Nephron (organoid): ENCODE data around the gene STUM.
"Not testable (repeated sequence)": the region's sequence is repeated elsewhere in the genome, so short reads cannot be mapped to it uniquely, and the experiment has no call there.

Experiments
- H3K27ac Mint-ChIP-seq, 3 experiments: 2 replicates each; pipeline ENCODE4 v1.8.0; 2020; ENCODE audit warnings: mixed read lengths in 3 of 3, mild to moderate bottlenecking in 2 of 3, moderate library complexity in 1 of 3
- H3K27me3 Mint-ChIP-seq: 2 replicates; pipeline ENCODE4 v1.8.0; 2021; ENCODE audit warnings: low read depth, mild to moderate bottlenecking, moderate library complexity, mixed read lengths
- H3K36me3 Mint-ChIP-seq: 2 replicates; pipeline ENCODE4 v1.8.0; 2020; ENCODE audit warnings: low read depth, mixed read lengths
- H3K4me1 Mint-ChIP-seq: 2 replicates; pipeline ENCODE4 v1.8.0; 2020; ENCODE audit warnings: mixed read lengths
- H3K4me3 Mint-ChIP-seq, 3 experiments: 2 replicates each; pipeline ENCODE4 v1.8.0; 2020; ENCODE audit warnings: mild to moderate bottlenecking in 3 of 3, mixed read lengths in 3 of 3, moderate library complexity in 2 of 3
- H3K9me3 Mint-ChIP-seq: 2 replicates; pipeline ENCODE4 v1.8.0; 2020; ENCODE audit warnings: mixed read lengths
- TF ChIP-seq, protein P1 (sequence below), 3 experiments: fragments of 200-600 bp; sonication (generic); IDR thresholded peaks; one replicate each; pipeline ENCODE4 v1.5.0; 2021; ENCODE audit warnings: antibody characterized with exemption in 3 of 3; ENCODE audit not compliant: unreplicated experiment in 3 of 3

The STUM gene

DNA sequence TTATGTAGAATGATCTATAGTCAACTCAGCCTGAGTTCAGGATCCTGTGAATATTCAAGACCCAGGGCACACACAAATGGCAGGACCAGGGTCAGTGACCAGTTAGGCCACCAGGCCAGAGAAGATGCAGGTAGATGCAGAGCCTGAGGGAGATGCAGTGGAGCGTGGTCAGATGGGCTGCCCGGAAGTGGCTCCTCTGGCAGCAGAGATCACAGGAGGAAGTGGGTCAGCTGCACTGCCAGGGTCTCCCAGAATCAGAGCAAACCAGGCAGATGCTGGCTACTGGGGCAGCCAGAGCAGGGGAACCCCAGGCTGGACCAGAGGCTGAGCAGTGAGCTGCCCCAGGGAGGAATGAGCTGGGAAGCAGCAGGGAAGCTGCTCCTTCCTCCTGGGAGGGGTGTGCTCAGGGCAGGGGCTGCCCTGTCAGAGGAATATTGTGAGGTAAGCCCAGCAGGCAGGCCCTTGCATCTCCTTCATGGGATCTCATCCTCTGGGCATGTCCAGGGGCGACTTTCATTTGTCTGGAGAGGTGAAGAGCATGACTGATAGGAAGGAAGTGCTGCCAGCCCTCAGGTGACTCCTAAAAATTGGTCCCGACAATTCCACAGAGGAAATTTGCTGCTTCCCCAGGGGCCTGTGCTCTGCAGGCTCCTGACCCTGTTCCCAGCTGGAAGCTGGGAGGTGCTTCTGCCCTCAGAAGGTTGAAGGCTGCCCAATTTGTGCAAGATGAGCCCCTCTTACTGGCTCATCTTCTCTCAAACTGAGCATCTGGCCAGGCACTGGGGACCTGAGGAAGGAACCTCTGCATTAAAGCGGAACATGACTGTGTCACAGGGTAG, 49.3 kb downstream of the STUM start:
- Mint-ChIP-seq H3K4me1 (peaks cover 13% of the 10 kb centered on the region), H3K4me3 (no peak overlapping the region), H3K9me3 (peaks cover 4% of the 10 kb centered on the region), H3K27ac (no peak overlapping the region), H3K27me3 (peaks cover 12% of the 10 kb centered on the region), H3K36me3 (no peaks in the 10 kb centered on the region)
- TF ChIP-seq, protein P1, sequence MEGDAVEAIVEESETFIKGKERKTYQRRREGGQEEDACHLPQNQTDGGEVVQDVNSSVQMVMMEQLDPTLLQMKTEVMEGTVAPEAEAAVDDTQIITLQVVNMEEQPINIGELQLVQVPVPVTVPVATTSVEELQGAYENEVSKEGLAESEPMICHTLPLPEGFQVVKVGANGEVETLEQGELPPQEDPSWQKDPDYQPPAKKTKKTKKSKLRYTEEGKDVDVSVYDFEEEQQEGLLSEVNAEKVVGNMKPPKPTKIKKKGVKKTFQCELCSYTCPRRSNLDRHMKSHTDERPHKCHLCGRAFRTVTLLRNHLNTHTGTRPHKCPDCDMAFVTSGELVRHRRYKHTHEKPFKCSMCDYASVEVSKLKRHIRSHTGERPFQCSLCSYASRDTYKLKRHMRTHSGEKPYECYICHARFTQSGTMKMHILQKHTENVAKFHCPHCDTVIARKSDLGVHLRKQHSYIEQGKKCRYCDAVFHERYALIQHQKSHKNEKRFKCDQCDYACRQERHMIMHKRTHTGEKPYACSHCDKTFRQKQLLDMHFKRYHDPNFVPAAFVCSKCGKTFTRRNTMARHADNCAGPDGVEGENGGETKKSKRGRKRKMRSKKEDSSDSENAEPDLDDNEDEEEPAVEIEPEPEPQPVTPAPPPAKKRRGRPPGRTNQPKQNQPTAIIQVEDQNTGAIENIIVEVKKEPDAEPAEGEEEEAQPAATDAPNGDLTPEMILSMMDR (IDR thresholded peaks at IDR 0.05; ENCODE audit: unreplicated experiment in 3 of 3) = no peak

DNA sequence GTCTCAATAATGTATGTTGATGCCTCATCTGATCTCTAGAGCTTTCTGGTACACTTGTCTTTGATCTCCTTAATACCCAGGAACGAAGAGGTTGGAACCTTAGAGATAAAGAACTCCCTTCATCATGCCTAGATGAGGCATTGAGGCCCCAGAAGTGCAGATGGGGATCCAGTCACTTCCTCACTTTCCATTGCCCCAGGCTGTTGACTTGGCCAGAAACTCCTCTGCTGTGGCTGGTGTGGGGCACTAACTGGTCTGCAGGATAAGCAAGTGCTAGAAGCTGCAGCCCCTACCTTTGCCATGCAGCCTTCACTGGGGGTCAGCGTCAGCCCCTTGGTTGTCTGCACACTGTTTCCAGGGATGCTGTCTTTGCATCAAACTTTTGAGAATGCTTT, 49.9 kb downstream of the STUM start:
- Mint-ChIP-seq H3K36me3 (no peaks in the 10 kb centered on the region), H3K4me3 (no peak overlapping the region), H3K9me3 (peaks cover 4% of the 10 kb centered on the region), H3K27ac (no peak overlapping the region), H3K4me1 (peaks cover 19% of the 10 kb centered on the region), H3K27me3 (peaks cover 9% of the 10 kb centered on the region)
- TF ChIP-seq, protein P1 (IDR thresholded peaks at IDR 0.05; ENCODE audit: unreplicated experiment in 3 of 3) = no peak

DNA sequence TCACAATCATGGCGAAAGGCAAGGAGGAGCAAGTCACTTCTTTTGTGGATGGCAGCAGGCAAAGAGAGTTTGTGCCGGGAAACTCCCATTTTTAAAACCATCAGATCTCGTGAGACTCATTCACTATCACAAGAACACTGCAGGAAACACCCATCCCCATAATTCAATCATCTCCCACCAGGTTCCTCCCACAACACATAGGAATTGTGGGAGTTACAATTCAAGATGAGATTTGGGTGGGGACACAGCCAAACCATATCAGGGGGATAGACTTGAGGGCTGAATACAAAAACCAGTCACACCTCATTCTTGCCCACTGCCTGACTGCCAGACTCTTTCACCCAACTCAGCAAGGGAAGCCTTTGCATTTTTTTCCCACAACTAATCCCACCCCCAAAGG, 50.4 kb downstream of the STUM start:
- H3K4me3 Mint-ChIP-seq, H3K27me3 Mint-ChIP-seq, H3K27ac Mint-ChIP-seq, H3K36me3 Mint-ChIP-seq, H3K9me3 Mint-ChIP-seq: not testable (repeated sequence)
- peaks cover 24% of the 10 kb centered on the region for H3K4me1 Mint-ChIP-seq

DNA sequence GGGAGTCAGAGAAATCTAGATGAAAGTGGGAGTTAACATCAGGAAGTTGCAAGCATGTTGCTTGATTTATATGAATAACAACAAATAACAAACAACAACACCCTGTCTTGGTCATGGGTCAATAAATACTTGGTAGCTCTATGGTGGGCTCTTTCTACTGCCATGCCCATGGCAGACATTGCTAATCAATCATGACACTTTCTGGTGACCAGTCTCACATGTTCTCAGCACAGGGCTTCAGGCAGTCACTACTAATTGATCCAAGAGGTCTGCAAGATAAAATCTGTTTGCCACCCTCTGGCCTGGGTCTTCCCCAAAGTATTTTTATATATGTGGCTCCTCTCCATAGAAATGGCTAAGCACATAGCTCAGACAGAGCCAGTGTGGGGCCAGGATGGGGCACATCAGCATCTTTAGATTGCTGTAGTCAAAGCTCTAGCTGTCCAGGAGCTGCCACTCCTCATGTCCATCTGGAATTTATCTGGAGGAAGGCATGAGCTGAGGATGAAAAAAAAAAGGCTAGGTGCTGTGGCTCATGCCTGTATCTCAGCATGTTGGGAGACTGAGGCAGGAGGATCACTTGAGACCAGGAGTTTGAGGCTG, 51.2 kb downstream of the STUM start:
- Mint-ChIP-seq H3K4me3 (no peak overlapping the region), H3K27me3 (peaks cover 5% of the 10 kb centered on the region), H3K27ac (peak overlapping the region in 1 of 3 experiments; percentile 64), H3K9me3 (peaks cover 2% of the 10 kb centered on the region), H3K36me3 (no peaks in the 10 kb centered on the region), H3K4me1 (peaks cover 32% of the 10 kb centered on the region)
- TF ChIP-seq, protein P1 (IDR thresholded peaks at IDR 0.05; ENCODE audit: unreplicated experiment in 3 of 3) = no peak

GRCh38 chr1:226600254-226600653, 51.7 kb downstream of the STUM start:
- TF ChIP-seq, protein P1 (IDR thresholded peaks at IDR 0.05; ENCODE audit: unreplicated experiment in 3 of 3) = no peak
- H3K4me3 Mint-ChIP-seq = no peak overlapping the region
- peaks cover 37% of the 10 kb centered on the region for H3K4me1 Mint-ChIP-seq
- H3K9me3 Mint-ChIP-seq = peaks cover 2% of the 10 kb centered on the region
- H3K36me3 Mint-ChIP-seq = no peaks in the 10 kb centered on the region
- H3K27ac Mint-ChIP-seq = no peak overlapping the region
- peaks cover 5% of the 10 kb centered on the region for H3K27me3 Mint-ChIP-seq

DNA sequence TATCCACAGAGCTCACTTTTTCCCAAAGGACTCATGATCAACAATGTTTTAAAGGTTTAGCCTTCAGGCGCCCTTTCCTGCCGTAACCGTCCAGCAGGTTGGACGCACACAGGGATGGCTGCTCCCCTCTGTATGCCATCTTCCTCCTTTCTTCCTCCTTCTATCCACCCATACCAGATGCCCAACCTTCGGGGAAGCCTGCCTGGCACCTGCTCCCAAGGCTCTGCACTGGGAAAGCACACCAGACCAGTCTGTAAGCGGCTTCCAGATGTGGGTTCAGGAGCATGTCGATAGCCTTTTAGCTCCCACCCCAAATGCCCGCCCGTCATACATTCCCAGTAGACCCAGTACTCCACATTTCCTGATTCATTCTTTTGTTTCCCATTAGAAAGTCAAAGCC, 52.9 kb downstream of the STUM start:
- no peak overlapping the region for H3K4me3 Mint-ChIP-seq
- peaks cover 2% of the 10 kb centered on the region for H3K9me3 Mint-ChIP-seq

More for the DNA sequence above, 52.9 kb downstream of the STUM start:
- peaks cover 44% of the 10 kb centered on the region for H3K4me1 Mint-ChIP-seq
- H3K36me3 Mint-ChIP-seq = no peaks in the 10 kb centered on the region
- H3K27ac Mint-ChIP-seq = peak overlapping the region in 2 of 3 experiments; percentile 9 to 28
- peaks cover 5% of the 10 kb centered on the region for H3K27me3 Mint-ChIP-seq
- TF ChIP-seq, protein P1 (IDR thresholded peaks at IDR 0.05; ENCODE audit: unreplicated experiment in 3 of 3) = no peak
